ENCODE data around the gene KCNA5.
A peak's percentile ranks its signal among the peaks of the same experiment; 100 is the strongest.

KCNA5 gene

DNA sequence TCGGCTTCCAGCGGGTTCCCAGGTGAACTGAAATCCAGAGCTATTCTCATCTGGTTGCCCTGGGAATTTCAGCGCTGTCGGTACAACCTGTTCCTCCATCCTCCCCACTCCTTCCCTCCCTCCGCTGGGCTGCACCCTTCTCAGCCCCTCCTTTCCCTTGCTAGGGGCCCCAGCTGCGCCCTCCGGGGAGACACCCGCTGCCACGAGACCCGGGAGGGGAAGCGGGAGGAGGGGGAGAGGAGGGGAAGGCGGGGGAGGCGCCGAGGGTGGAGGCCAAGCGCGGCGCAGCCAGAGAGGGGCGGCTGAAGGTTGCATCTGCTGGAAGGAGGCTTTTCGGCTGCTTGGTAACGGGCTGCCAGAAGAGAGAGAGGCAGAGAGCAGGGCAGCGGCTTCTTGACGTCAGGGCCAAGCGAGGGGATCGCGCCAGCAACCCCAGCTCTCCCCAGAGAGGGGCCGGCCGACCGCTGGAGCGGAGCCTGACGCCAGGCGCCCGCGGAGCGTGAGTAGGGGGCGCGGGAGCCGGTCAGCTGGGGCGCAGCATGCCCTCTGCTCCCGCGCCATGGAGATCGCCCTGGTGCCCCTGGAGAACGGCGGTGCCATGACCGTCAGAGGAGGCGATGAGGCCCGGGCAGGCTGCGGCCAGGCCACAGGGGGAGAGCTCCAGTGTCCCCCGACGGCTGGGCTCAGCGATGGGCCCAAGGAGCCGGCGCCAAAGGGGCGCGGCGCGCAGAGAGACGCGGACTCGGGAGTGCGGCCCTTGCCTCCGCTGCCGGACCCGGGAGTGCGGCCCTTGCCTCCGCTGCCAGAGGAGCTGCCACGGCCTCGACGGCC is at the start of gene KCNA5:
KCNA5 (plus strand) TSS at position 291 of the 831 bp plus-strand sequence; CDS start at position 560, 269 bp downstream.
- no peak for DNase-seq

- no peak for DNase-seq
Measured at GRCh38 chr12:4994622-4995021, 49.1 kb upstream of the KCNA5 start.

DNA sequence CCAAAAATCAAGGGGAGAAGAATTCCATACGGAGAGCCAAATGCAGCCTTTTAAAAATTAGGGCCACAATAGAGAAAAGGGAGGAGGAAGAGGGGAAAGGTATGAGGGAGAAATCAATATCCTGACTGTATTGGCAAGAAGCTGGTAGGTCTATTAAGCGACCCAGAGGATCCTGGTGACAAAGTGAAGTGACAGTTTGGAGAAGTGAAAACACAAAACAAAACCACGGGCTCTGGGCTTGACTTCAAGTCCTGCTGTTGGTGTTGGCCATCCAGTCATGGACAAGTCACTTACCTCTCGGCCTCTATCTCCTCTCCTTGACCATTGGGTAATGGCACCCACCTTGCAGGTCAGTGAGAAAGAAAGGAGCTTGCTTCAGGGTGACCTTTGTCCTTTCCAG is 47.0 kb upstream of the KCNA5 start:
- no peak for DNase-seq

DNA sequence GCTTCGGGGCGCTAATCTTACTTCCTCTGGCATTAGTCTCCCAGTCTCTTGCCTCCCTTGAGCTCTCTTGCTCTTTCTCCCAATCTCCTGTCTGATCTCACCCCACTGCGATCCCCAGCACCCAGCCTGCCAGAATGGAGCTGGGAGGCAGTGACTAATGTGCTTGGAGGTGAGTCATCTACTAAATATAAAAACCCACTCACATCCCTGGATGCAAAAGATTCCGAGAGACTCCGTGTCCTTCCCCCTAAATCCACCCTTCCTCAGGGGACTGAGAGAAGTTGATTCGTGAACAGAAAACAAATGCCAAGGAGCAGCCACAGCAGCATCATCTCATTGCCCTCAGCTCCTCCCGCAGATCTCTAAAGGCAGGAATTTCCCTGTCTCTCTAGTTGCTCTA is 45.7 kb upstream of the KCNA5 start:
- DNase-seq: peak; percentile 97

- no peak for DNase-seq
Measured at GRCh38 chr12:5000204-5000603, 43.5 kb upstream of the KCNA5 start.

DNA sequence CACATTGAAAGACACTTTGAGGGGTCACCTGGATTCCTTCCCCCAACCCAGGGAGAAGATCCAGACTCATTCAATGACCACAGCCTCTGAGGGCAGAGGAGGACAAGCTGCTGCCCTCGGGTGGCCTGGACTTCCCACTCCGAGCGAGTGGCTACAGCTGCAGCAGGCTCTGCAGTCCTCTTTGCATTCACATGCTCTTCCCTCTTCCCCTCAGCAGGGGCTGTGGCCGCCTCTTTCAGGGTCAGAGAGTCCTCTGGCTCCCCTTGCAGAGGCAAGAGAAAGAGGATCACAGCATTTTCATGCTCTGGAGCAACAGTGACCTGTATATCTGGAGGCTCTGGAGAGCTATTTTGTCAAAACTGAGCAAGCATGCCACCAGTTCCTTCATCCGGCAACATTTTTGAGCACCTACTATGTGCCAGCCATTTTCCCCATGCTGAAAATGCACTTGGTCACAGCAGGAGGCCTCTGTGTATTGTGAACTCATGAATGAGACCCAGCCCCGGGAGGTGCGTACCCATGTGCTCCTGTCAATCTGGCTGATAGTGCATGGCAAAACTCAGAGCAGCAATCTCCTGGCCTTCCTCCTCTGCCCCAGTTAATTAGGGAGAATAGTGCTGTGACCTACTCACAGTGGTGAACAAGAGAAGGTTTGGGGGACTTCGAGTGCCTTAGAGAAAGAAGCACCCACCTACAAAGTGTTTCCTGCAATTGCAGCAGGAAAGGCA is 42.9 kb upstream of the KCNA5 start:
- no peak for DNase-seq

DNA sequence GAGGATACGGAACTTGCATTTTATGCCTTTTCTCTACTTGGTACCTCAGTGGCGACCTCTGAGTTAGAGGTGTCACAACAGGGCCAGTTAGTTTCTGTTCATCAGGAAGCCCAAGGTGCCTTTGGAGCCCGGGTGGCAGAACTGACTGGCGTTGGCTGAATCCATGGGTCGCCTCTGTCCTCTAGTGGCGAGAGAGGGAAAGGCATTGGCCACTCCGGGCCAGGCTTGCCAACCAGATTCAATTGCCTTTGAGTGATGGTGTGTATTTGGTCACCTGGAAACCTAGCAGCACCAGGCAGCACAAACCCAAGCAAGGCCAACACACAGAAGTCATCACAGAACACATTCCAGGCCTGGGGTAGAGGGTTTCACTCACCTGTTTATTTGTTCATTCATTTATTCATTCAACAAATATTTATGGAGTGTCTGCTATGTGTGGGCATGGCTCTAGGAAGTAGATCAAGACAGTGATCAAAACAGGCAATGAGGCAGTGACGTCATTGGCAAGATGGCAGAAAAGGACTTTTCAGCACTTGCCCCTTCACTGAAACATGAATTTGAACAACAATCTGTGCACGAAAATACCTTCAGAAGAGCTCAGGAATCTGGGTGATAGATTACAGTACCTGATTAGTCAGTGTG is 40.5 kb upstream of the KCNA5 start:
- DNase-seq: peak; percentile 64

GRCh38 chr12:5008661-5009060 is 35.0 kb upstream of the KCNA5 start:
- DNase-seq: no peak

GRCh38 chr12:5010151-5010550 is 33.5 kb upstream of the KCNA5 start:
- DNase-seq: no peak

DNA sequence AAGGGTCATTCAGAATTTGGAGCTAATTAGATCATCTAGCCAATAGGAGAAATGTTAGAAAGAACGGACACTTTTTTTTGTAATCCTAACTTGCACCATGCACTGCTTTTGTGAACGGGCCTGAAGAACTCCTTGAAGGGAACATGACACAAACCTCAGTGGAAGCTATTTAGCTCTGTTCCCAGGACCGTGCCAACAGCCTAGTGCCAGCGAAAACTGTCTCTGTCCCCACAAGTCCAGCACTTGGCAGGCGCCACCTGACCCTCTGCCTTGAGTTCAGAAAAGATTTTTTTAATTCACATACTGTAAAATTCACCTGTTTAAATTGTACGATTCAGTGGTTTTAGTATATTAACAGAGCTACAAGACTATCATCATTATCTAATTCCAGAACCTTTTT is 31.3 kb upstream of the KCNA5 start:
- no peak for DNase-seq

DNA sequence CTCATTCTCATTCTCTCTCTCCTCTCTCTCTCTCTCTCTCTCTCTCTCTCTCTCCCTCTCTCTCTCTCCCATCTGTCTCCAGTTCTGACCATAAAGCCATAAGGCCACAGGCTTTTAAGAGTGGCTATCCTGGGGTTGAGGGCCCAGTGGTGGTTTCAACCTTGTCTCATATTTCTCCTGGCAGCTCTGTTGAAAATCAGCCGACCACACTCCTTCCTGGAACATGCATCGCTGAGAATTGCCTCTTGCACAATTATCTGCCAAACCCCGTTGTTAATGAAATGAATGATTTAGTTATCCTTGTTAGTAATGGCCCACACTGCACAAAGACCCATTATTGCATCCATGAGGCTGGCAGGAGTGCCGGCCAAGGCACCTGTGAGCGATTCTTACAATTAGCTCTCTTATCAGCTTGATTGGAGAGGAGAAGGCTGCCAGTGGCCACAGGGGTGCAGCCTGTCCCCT is 30.4 kb upstream of the KCNA5 start:
- DNase-seq: peak; percentile 72

GRCh38 chr12:5014269-5014668 is 29.4 kb upstream of the KCNA5 start:
- DNase-seq: peak; percentile 67

GRCh38 chr12:5015711-5016492 is 27.8 kb upstream of the KCNA5 start:
- DNase-seq: no peak

DNA sequence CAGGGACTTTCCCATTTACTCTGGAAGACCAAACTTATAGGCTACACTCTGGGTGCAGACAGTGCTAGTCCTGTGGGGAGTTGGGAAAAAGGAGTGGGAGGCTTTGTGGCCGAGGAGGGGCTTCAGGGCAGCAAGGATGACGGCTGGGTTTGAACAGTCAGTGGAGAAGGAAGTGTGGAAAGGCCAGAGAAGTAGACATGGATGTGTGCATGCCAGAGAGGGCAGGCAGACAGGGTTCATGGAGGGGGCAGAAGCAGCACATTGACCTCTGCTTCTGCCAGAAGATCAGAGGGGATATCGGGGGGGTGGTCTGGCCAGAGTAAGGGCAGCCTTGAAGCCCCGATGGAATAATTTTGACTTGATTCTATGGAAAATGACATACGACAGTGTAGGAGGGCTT is 27.2 kb upstream of the KCNA5 start:
- no peak for DNase-seq

DNA sequence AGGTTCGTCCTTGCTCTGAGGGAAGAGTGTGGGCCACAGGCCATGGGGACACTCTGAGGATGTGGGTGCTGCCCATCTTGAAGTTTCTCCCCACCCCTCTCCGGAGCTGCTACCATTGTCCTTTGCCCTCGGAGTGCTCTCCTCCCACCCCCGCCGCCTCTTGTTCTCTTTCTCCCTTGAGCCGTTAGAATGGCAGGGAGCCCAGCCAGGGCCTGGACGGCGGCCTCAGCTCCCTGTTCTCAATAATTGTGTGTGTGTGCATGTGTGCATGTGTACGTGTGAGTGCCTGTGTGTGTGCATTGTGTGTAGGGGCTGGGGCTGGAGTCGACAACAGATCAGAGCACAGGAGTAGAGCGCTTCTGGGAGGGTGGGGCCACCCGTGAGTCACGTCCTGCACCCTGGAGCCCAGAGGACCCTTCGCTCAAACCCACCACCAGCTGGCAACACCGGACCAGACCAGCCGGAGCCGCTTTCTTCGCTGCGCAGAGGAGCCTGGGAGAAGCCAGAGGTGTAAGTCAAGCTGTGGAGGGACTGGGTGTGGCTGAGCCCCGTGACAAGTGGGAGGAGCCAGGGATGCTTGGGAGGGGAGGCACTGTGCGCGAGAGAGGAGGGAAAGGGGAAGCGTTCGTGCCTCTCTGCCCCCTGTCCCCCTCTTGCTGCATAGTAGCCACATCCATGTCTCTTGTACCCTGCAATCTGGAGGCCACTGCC is 25.9 kb upstream of the KCNA5 start:
- DNase-seq: no peak

DNA sequence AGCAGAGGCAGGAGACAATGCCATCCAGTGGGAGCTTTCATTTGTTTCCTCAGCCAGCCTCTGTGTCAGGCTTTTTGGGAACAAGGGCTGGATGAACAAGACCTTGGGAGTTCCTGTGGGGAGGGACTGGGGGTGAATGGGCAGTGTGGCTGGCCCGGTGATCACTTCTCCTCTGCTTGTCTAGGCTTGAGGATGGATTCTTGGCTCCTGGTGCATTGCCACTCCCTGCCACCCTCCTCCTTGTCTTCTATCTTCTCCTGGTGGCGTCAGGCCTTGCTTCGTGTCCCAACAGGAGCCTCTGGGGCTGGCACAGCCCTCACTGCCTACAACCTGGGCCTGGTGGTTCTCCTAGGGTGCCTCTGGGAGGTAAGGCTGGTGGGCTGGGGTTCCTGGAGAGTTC is 25.0 kb upstream of the KCNA5 start:
- DNase-seq: no peak

DNA sequence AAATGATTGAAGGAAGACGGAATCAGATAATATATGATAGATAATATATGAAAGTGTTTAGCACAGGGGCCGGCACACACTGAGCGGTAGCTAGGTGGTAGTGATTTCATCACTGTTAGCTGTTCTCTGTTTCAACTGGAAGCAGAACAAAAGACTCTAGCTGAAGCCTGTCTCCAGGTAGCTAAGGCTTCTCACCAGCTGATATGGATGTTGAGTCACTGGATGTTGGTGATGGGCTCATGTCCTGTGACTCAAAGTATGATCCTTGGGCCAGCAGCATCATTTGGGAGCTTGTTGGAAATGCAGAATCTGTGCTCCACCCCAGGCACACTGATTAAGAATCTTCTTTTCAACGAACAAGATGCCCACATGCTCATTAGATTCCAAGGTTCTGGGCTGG is 21.7 kb upstream of the KCNA5 start:
- no peak for DNase-seq

GRCh38 chr12:5022465-5023061 is 21.1 kb upstream of the KCNA5 start:
- peak; percentile 50 for DNase-seq

DNA sequence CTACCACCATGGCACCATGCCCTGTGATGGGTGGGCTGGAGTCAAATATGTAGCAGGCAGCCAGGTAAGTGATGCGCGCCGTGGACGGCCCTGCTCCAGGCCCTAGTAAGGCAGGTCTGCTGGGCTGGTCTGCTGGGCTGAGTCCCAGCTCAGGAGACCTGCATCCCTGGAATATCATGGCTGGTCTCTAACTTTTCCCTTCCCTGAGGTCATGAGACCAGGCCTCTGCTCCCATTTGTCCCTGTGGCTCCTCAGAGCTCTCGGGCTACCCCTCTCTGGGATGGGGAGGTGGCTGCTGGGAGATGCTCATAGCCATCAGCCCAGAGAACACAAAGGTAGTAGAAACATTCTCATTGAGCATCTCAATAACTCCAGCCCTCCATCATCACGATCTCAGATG is 19.8 kb upstream of the KCNA5 start:
- DNase-seq: no peak

DNA sequence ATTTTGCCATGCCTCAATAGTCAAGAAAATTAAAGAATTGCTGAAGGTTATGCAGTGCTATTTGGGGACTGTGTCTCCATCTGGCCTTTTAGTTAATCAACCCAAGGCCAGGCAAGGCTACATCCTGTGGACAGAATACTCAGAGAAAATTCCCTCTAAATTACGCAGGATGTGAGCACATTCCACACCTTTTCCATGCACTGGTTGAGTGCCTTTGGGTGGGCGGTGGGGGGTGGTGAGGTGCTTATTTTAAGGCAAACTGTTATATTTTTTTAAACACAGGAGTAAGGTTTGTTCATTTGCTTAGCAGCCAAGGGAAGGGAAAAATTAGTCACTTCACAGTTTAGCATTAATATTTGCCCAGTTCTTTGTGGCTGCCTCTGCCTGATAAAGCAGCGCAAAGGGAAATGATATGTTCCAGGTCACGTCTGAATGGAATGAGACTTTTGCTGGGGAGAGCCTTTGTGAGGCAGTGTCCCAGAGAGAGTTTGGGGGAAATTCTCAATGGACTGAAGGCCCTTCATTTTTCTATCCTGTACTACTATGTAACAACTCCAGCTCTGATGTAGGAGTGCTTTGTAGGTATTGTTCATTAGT is 17.2 kb upstream of the KCNA5 start:
- no peak for DNase-seq

DNA sequence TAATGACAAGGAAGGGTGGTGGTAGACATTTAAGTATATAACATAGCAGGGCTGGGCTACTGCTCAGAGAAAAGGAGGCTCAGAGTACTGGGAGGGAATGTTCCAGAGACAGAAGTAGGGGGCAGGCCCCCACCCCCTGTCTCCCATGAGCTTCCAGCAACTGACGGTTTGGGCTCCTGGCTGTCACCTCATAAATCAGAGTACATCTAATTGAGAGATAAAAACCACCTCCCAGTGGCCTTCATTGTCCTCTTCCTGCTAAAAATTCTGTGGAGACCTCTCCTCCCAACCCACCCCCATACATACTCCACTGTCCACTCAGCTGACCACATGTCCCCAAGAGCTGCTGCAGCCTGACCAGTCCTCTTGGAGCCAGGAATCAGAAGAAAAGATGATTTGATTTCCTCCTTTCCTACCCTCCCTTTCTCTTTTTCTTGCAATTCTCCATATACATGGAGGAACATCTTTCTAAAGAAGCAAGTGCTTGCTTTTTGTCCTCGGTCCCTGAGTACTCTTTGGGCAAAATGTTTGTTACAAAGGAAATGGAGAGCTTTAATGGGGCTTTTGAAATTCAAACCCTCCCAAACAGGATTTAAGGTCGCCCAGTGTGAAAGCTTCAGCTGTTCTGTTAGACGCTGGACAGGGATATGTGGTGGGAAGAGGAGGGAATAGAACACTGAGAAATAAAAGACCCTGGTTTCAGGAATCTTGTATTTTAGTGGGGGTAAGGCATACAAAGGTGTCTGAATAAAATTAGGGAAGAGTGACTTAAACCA is 16.4 kb upstream of the KCNA5 start:
- DNase-seq: no peak
